ENCODE results near the gene PGAP3.
"Not testable (repeated sequence)": the region's sequence is repeated elsewhere in the genome, so short reads cannot be mapped to it uniquely, and the experiment has no call there.

PGAP3 gene

DNA sequence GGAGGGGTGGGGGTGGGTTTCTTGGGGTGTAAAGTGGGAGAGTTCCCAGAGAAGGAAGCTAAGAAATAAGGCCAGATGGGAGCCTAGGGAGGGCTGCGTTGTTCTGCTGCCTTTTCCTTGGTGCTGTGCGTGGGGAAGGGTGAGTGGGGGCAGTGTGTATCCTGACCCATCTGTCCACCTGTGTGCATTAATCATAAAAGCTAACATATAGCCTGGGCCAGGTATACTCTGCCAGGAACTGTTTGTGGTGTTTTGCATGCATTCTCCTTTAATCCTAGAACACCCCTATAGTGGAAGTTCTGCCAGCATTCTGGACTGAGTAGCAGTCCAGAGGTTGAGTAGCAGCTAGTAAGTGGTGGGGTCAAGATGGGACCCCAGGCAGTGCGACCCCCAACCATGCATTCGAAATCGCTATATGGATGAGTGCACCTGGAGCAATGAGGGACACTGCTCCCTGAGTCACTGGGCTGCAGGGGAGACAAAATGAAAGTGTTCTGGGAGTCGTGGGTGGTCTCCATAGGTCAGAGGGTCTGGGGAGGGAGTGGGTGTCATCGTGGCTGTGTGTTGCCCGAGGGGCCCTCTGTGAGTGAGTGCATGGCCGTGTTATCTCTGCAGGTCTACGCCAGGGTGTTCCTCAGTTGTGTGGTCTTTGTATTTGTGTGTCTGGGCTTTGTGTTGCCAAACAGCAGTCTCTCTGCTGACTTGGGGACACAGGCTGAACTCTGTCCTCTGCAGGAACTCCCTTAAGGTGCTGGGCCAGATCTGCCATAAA, 13.3 kb upstream of the PGAP3 start:
- no peak for DNase-seq
- intact Hi-C loops (cut with DNase I), result no loop called here

DNA sequence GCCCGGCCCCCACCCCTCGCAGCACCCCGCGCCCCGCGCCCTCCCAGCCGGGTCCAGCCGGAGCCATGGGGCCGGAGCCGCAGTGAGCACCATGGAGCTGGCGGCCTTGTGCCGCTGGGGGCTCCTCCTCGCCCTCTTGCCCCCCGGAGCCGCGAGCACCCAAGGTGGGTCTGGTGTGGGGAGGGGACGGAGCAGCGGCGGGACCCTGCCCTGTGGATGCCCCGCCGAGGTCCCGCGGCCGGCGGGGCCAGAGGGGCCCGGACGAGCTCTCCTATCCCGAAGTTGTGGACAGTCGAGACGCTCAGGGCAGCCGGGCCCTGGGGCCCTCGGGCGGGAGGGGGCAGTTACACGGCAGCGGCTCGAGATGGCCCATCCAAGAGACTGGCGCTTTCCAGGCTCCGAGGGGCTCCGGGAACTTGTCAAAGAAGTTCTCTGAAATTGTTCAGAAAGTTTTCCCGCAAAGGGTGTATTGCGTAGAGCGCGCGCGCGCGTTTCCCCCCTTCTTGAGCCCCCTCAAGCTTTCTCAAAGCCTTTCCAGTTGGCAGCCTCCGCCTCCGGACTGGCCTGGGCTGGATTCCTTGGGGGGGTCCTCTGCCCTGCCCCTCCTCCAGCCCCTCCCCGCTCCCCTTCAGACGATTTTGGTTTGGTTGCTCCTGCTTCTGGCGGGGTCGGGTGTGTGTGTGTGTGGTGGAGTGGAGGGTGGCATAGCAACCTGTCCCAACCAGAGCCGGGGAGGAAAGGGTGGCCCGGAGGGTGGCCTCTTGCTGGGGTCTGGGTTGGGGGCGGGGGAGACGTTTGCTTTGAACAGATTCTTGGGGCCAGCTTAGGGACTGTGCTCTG, 12.5 kb upstream of the PGAP3 start:
- intact Hi-C loops (cut with DNase I), result no loop called here
- DNase-seq, result peak in 1 of 42 donors; percentile 29

- intact Hi-C loops (cut with DNase I), result no loop called here
- peak; percentile 21 to 90 (median 72) for DNase-seq
These were observed 11.9 kb upstream of the PGAP3 start, which contains the start of gene ERBB2 for GRCh38 chr17:39699818-39700147. Gene ERBB2, plus strand, starts transcription at chr17:39700064. Its CDS starts 175 bp downstream, at chr17:39700239.

DNA sequence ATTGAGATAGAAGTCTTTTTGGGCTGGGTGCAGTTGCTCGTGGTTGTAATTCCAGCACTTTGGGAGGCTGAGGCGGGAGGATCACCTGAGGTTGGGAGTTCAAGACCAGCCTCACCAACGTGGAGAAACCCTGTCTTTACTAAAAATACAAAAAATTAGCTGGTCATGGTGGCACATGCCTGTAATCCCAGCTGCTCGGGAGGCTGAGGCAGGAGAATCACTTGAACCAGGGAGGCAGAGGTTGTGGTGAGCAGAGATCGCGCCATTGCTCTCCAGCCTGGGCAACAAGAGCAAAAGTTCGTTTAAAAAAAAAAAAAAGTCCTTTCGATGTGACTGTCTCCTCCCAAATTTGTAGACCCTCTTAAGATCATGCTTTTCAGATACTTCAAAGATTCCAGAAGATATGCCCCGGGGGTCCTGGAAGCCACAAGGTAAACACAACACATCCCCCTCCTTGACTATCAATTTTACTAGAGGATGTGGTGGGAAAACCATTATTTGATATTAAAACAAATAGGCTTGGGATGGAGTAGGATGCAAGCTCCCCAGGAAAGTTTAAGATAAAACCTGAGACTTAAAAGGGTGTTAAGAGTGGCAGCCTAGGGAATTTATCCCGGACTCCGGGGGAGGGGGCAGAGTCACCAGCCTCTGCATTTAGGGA, 11.4 kb upstream of the PGAP3 start:
- intact Hi-C loops (cut with DNase I); DNase-seq: not testable (repeated sequence)

DNA sequence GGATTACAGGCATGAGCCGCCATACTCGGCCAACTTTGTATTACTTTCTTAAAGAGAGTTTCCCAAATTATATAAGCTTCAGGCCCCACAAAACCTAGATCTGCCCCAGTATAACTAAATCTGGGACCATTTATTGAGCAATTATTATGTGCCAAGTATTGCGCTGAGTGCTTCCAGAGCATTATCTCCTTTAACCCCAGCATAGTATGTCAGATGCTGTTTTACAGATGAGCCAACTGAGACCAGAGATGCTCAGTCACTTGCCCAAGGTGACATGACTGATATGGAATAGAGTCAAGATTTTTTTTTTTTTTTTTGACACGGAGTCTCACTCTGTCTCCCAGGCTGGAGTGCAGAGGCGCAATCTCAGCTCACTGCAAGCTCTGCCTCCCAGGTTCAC, 10.1 kb upstream of the PGAP3 start:
- intact Hi-C loops (cut with DNase I), result no loop called here
- DNase-seq, result no peak

- intact Hi-C loops (cut with DNase I), result no loop called here
- no peak for DNase-seq
These were observed 8.9 kb upstream of the PGAP3 start for GRCh38 chr17:39696731-39697130.

DNA sequence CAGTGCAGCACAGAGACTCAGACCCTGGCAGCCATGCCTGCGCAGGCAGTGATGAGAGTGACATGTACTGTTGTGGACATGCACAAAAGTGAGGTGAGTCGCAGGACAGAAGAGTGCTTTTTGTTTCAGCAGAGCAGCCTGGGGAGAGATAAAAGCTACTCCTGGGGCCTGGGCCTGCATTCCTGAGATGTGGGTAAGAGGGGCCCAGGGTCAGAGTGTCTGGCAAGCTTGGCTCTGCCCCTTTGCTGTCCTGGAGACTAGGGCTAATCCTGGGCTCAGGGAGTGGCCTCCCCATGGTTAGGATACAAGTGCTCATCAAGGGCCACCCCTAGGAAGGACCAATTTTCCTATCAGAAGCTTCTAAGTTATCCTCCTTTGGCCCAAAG, 7.2 kb upstream of the PGAP3 start:
- no peak for DNase-seq
- intact Hi-C loops (cut with DNase I), result no loop called here

DNA sequence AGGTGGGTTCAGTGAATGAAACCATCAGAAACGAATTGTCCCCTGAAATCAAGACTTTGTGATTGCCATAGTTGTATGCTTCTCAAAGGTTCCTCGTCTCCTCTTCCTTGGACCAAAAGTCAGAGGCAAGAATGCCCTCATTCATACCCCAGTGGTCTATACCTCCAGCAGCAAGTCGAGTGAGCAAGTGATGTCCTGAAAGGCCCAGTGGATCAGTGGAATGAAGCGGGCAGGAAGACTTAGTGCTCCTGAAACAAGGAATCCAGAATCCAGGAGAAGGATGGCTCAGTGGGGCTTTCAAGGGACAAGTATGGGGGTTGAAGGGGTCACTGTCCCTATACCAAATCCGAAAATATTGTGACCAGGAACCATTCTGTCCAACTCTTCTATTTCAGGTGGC, 6.7 kb upstream of the PGAP3 start:
- intact Hi-C loops (cut with DNase I), result no loop called here

DNA sequence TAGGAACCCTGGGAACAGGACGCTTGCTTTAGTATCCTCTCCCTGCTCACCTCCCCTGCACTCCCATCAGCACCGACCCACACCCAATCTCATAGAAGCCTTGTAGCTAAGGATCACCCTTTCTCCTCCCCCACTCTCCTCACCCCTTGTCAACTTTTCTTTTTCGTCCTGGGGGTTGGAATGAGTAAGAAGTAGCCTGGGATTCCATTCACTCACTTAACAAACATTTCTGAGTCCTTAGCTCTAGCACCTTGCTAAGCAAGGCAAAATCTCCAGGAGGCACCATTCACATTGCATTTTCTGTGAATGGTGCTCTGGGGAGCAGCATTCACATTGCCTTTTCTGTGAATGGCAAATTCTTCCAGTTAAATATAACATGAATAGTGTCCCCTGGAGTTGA, 1.1 kb upstream of the PGAP3 start:
- intact Hi-C loops (cut with DNase I), result no loop called here
- no peak for DNase-seq

More for the DNA sequence above, 6.7 kb upstream of the PGAP3 start:
- DNase-seq, result no peak

GRCh38 chr17:39688475-39688835, 598 bp upstream of the PGAP3 start:
- intact Hi-C loops (cut with DNase I), result no loop called here
- DNase-seq, result no peak

DNA sequence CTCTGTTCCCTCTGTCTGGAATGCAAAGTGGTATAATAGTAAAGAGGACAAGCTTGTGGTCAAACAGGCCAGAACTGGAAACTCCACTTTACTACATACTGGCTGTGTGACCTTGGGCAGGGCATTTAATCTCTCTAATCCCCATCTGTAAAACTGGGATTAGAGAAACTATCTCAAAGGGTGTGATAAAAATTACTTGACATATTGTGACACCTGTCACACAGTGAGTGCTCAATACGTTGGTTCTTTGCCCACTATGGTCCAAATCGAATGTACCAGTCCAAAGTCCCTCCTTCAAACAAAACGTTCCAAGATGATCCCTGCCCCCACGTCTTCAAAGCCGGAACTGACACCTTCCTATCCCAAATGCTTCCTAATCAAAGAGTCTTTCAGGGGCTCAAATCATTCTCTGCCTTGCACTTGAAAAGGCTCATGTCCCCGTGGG, 734 bp downstream of the PGAP3 start:
- DNase-seq, result no peak
- intact Hi-C loops (cut with DNase I), result no loop called here

GRCh38 chr17:39684369-39685192, 3.3 kb downstream of the PGAP3 start:
- intact Hi-C loops (cut with DNase I), result no loop called here
- no peak for DNase-seq

- intact Hi-C loops (cut with DNase I), result no loop called here
- no peak for DNase-seq
These were observed 4.4 kb downstream of the PGAP3 start for GRCh38 chr17:39683295-39683939.

DNA sequence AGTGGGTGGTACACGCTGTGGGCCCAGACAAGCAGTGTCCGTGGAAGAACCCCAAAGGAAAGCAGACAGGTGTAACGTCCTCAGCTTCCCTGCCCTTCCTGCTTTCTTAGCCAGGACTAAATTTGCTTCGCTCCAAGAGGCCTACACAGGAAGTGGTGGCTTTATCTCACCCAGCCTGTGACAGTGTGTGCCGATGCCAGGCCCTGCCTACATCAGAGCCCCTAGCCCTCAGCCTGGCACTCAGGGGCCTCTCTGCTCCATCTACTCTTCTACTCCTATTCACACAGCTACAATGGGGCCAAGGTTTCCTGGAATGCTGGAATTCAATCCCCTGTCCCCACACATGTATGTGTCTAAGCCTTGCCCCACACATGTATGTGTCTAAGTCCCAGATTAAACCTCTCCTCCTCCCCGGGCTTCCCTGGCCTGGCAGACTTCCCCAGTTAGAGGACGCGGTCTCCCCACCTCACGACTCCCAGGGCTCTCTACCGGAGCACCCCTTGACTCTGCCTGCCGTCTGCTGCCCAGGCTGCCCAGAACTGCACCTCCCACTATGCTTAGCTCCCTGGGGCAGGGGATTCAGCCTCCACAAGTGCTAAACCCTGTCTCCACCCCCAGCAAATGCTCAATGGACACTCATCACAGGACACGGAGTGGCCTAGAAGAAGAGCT, 8.2 kb downstream of the PGAP3 start:
- no peak for DNase-seq
- intact Hi-C loops (cut with DNase I), result no loop called here

DNA sequence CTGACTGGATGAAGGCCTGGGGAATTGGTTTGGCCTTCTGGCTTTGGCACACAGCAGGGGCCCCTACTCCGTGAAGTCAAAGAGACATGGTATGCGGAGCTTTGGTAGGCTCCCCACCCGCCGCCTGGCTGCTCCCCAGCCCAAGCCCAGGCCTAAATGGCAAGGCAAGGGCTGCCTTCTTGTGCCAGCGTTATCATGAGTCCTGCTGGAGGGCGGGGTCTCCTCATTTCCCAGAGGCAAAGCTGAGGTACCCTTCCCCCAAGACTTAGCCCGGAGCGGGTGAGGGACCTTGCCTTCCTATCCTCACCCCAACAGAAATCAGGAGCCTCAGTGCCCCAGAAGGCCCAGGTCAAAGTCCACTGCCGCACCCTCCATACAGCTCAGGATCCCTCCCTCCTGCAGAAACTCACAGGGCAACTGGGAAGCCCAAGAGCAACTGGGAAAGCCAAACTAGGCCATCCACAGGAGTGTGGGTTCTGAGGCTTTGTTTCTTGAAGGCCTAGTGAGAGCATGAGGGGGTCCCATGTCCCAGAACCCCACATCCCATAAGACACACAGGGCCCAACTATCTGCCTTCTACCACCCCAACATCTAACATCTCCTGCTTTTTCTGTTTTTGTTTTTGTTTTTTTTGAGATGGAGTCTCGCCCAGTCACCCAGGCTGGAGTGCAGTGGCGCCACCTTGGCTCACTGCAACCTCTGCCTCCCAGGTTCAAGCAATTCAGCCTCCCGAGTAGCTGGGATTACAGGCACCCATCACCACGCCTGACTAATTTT, 9.3 kb downstream of the PGAP3 start:
- DNase-seq, result no peak

GRCh38 chr17:39677542-39678339, 10.1 kb downstream of the PGAP3 start:
- intact Hi-C loops (cut with DNase I), result no loop called here
- DNase-seq, result peak in 20 of 42 donors; percentile 34 to 81 (median 56)

More for the DNA sequence above, 9.3 kb downstream of the PGAP3 start:
- intact Hi-C loops (cut with DNase I), result no loop called here

DNA sequence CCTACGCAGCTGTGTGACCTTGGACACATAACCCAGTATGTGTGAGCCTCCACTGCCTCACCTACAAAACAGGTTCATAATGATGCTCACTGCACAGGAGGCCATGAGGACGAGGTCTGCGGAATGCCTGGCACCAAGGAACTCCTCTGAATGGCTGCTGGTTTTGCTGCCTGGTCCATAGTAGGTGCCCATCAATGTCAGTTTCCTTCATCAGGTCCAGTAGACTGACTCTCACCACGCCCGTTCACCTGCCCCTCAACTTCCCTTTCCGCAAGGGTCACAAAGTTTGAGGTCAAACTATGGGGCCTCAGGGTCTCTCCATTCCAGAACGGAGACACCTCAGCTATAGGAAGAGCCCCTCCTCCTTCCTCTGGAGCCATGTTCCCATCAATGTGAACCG, 10.8 kb downstream of the PGAP3 start:
- intact Hi-C loops (cut with DNase I), result no loop called here
- DNase-seq, result no peak

All from head of caudate nucleus (tissue), 42 donors.